GM21737 (cell line): ENCODE results near the gene ITM2A.

ENCODE experiments used
- ATAC-seq: cut with Tn5 transposase; IDR thresholded peaks from one replicate; pipeline ENCODE4 v1.9.1; 2021; ENCODE audit warnings: mild to moderate bottlenecking, moderate library complexity; ENCODE audit not compliant: unreplicated experiment

The ITM2A gene

GRCh38 chrX:79366873-79367749 lies at the start of gene ITM2A:
Gene ITM2A, minus strand, starts transcription at chrX:79367334. Its CDS starts 119 bp downstream, at chrX:79367215.
- peak; percentile 76 for ATAC-seq

- ATAC-seq = no peak
Measured at GRCh38 chrX:79415056-79415455, 47.9 kb upstream of the ITM2A start.

- ATAC-seq = no peak
Measured at GRCh38 chrX:79413963-79414362, 46.8 kb upstream of the ITM2A start.

- no peak for ATAC-seq
Measured at GRCh38 chrX:79412972-79413371, 45.8 kb upstream of the ITM2A start.

GRCh38 chrX:79412166-79412565 lies 45.0 kb upstream of the ITM2A start:
- no peak for ATAC-seq

GRCh38 chrX:79409657-79410056 lies 42.5 kb upstream of the ITM2A start:
- no peak for ATAC-seq

GRCh38 chrX:79408623-79409322 lies 41.6 kb upstream of the ITM2A start:
- ATAC-seq = no peak

- no peak for ATAC-seq
Measured at GRCh38 chrX:79400623-79401022, 33.5 kb upstream of the ITM2A start.

- no peak for ATAC-seq
Measured at GRCh38 chrX:79375340-79375739, 8.2 kb upstream of the ITM2A start.

- ATAC-seq = no peak
Measured at GRCh38 chrX:79371640-79372039, 4.5 kb upstream of the ITM2A start.

- ATAC-seq = no peak
Measured at GRCh38 chrX:79371101-79371500, 4.0 kb upstream of the ITM2A start.

- no peak for ATAC-seq
Measured at GRCh38 chrX:79369871-79370270, 2.7 kb upstream of the ITM2A start.

GRCh38 chrX:79368441-79368840 lies 1.3 kb upstream of the ITM2A start:
- no peak for ATAC-seq

GRCh38 chrX:79367907-79368306 lies 773 bp upstream of the ITM2A start:
- no peak for ATAC-seq

- no peak for ATAC-seq
Measured at GRCh38 chrX:79366556-79366872, 620 bp downstream of the ITM2A start.

GRCh38 chrX:79365591-79365990 lies 1.5 kb downstream of the ITM2A start:
- no peak for ATAC-seq

- no peak for ATAC-seq
Measured at GRCh38 chrX:79364306-79364705, 2.8 kb downstream of the ITM2A start.

GRCh38 chrX:79361192-79361870 lies 5.8 kb downstream of the ITM2A start:
- no peak for ATAC-seq

- ATAC-seq = no peak
Measured at GRCh38 chrX:79336869-79337815, 30.0 kb downstream of the ITM2A start.

GRCh38 chrX:79330022-79330421 lies 37.1 kb downstream of the ITM2A start:
- no peak for ATAC-seq
